HepG2 (cell line): ENCODE results near the gene SOX5.

Experiments
- FOXA3 ChIP-seq: IDR thresholded peaks from 2 replicates; pipeline ENCODE4 v1.6.1; 2016; ENCODE audit warnings: missing genetic modification reagents, missing compliant biosample characterization
- GABPB1 ChIP-seq: IDR thresholded peaks from 2 replicates; pipeline ENCODE4 v1.6.1; 2016; ENCODE audit warnings: mild to moderate bottlenecking, missing genetic modification reagents, moderate library complexity, missing compliant biosample characterization
- HOXA3 ChIP-seq: sonication (generic); formaldehyde crosslinking; IDR thresholded peaks from 2 replicates; pipeline ENCODE4 v1.5.0; 2020; ENCODE audit warnings: missing genetic modification reagents
- KDM1A ChIP-seq: IDR thresholded peaks from 2 replicates; pipeline ENCODE4 v1.6.1; 2016; ENCODE audit warnings: missing compliant biosample characterization
- MTF1 ChIP-seq: sonication (generic); formaldehyde crosslinking; IDR thresholded peaks from 2 replicates; pipeline ENCODE4 v1.5.0; 2020; ENCODE audit warnings: missing genetic modification reagents
- POLR2A ChIP-seq, 2 experiments: IDR thresholded peaks; 2 replicates each; pipeline ENCODE4 v1.6.1; 2011; ENCODE audit warnings: low read depth in 2 of 2, low read length in 2 of 2, mild to moderate bottlenecking in 1 of 2, moderate library complexity in 1 of 2; ENCODE audit not compliant: insufficient read depth in 1 of 2
- ZNF24 ChIP-seq: fragments of 450-650 bp; IDR thresholded peaks from 2 replicates; pipeline ENCODE4 v1.6.1; 2017; ENCODE audit warnings: antibody characterized with exemption, mild to moderate bottlenecking
- TF ChIP-seq, protein P1 (sequence below): sonication (generic); formaldehyde crosslinking; IDR thresholded peaks from 2 replicates; pipeline ENCODE4 v1.5.0; 2020; ENCODE audit warnings: mild to moderate bottlenecking, missing genetic modification reagents, moderate library complexity
- TF ChIP-seq, protein P2 (sequence below): sonication (generic); formaldehyde crosslinking; IDR thresholded peaks from 2 replicates; pipeline ENCODE4 v1.9.0; 2022; ENCODE audit warnings: low read depth, missing genetic modification reagents
- TF ChIP-seq, protein P3 (sequence below): sonication (generic); formaldehyde crosslinking; IDR thresholded peaks from 2 replicates; pipeline ENCODE4 v1.4.0; 2020; ENCODE audit warnings: missing genetic modification reagents
- TF ChIP-seq, protein P4 (sequence below): IDR thresholded peaks from 2 replicates; pipeline ENCODE4 v1.6.1; 2018; ENCODE audit warnings: missing genetic modification reagents, mild to moderate bottlenecking, missing compliant biosample characterization

DNA sequence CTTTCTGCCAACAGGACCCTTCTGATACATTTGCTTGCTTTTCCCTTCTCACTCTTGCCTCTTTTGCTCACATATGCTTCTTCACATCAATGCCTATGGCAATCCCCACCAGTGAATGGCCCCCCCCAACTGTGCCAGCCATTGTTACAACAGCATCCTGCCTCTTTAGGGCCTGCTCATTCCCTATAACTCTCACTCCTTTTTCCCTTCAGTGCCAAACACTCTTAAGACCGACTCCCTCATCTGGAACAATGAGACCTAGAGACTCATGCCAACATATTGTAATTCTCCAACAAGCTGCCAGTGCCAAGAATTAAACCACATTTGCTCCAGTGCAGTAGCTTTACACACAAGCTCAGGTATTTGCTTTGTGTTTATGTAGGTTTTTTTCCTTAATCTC is 189.0 kb downstream of the SOX5 start:
- no peak for TF ChIP-seq GABPB1 (CRISPR knock-in tag)
- TF ChIP-seq, protein P1, sequence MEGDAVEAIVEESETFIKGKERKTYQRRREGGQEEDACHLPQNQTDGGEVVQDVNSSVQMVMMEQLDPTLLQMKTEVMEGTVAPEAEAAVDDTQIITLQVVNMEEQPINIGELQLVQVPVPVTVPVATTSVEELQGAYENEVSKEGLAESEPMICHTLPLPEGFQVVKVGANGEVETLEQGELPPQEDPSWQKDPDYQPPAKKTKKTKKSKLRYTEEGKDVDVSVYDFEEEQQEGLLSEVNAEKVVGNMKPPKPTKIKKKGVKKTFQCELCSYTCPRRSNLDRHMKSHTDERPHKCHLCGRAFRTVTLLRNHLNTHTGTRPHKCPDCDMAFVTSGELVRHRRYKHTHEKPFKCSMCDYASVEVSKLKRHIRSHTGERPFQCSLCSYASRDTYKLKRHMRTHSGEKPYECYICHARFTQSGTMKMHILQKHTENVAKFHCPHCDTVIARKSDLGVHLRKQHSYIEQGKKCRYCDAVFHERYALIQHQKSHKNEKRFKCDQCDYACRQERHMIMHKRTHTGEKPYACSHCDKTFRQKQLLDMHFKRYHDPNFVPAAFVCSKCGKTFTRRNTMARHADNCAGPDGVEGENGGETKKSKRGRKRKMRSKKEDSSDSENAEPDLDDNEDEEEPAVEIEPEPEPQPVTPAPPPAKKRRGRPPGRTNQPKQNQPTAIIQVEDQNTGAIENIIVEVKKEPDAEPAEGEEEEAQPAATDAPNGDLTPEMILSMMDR (CRISPR knock-in tag): no peak
- TF ChIP-seq, protein P2, sequence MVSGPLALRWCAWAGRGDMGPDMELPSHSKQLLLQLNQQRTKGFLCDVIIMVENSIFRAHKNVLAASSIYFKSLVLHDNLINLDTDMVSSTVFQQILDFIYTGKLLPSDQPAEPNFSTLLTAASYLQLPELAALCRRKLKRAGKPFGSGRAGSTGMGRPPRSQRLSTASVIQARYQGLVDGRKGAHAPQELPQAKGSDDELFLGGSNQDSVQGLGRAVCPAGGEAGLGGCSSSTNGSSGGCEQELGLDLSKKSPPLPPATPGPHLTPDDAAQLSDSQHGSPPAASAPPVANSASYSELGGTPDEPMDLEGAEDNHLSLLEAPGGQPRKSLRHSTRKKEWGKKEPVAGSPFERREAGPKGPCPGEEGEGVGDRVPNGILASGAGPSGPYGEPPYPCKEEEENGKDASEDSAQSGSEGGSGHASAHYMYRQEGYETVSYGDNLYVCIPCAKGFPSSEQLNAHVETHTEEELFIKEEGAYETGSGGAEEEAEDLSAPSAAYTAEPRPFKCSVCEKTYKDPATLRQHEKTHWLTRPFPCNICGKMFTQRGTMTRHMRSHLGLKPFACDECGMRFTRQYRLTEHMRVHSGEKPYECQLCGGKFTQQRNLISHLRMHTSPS (CRISPR knock-in tag): no peak
- no peak for TF ChIP-seq POLR2A (IDR thresholded peaks at IDR 0.05; ENCODE audit: insufficient read depth in 1 of 2, low read depth in 2 of 2, low read length in 2 of 2)
- no peak for TF ChIP-seq ZNF24
- TF ChIP-seq KDM1A (CRISPR knock-in tag): no peak
- TF ChIP-seq MTF1 (CRISPR knock-in tag): no peak
- TF ChIP-seq, protein P3, sequence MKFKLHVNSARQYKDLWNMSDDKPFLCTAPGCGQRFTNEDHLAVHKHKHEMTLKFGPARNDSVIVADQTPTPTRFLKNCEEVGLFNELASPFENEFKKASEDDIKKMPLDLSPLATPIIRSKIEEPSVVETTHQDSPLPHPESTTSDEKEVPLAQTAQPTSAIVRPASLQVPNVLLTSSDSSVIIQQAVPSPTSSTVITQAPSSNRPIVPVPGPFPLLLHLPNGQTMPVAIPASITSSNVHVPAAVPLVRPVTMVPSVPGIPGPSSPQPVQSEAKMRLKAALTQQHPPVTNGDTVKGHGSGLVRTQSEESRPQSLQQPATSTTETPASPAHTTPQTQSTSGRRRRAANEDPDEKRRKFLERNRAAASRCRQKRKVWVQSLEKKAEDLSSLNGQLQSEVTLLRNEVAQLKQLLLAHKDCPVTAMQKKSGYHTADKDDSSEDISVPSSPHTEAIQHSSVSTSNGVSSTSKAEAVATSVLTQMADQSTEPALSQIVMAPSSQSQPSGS: no peak
- TF ChIP-seq HOXA3 (CRISPR knock-in tag): no peak
- TF ChIP-seq, protein P4, sequence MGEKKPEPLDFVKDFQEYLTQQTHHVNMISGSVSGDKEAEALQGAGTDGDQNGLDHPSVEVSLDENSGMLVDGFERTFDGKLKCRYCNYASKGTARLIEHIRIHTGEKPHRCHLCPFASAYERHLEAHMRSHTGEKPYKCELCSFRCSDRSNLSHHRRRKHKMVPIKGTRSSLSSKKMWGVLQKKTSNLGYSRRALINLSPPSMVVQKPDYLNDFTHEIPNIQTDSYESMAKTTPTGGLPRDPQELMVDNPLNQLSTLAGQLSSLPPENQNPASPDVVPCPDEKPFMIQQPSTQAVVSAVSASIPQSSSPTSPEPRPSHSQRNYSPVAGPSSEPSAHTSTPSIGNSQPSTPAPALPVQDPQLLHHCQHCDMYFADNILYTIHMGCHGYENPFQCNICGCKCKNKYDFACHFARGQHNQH (CRISPR knock-in tag): no peak
- no peak for TF ChIP-seq FOXA3 (CRISPR knock-in tag)
